Measurements from ENCODE around the gene TARP.

DNA sequence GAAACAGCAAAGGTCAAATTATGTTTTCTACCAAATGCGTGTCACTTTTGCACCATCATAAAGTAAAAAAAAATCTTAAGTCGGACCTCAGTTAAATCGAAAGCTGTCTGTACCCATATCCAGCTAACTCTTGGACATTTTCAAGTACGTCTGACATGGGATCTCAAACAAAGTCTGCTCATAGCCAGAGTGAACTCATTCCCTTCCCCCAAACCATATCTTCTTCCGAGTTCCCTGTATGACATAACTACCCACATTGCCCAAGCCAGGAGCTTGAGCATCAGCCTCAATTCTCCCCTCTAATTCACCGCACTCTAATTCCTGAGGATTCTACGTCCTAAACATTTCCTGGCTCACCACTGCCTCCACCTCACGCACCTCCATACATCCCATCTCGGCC is 44.8 kb upstream of the TARP start:
- no peak for TF ChIP-seq POLR2A (IDR thresholded peaks at IDR 0.05; ENCODE audit: borderline replicate concordance, extremely low read depth, insufficient read depth, insufficient read length)
- TF ChIP-seq ZNF274 (IDR thresholded peaks at IDR 0.05; ENCODE audit: low read depth, low read length): no peak
- no peak for TF ChIP-seq RAD21 (IDR thresholded peaks at IDR 0.05; ENCODE audit: low read depth)
- no peak for TF ChIP-seq CTCF (IDR thresholded peaks at IDR 0.05 in 2 of 3, conservative IDR thresholded peaks at IDR 0.05 in 1 of 3; ENCODE audit: borderline replicate concordance in 1 of 3, insufficient read depth in 1 of 3, low read depth in 2 of 3, low read length in 2 of 3)
